Stimulated activated CD8-positive, alpha-beta memory T cell treated with anti-CD3 and anti-CD28 coated beads, Interleukin-4, amount 100 ng/mL, for 48 hours (primary cell): ENCODE results near the gene ANKRD50.
A peak's percentile ranks its signal among the peaks of the same experiment; 100 is the strongest.

Experiments
- DNase-seq: peaks from one replicate; pipeline ENCODE4 v3.0.0-alpha.2; 2020

The ANKRD50 gene, protein sequence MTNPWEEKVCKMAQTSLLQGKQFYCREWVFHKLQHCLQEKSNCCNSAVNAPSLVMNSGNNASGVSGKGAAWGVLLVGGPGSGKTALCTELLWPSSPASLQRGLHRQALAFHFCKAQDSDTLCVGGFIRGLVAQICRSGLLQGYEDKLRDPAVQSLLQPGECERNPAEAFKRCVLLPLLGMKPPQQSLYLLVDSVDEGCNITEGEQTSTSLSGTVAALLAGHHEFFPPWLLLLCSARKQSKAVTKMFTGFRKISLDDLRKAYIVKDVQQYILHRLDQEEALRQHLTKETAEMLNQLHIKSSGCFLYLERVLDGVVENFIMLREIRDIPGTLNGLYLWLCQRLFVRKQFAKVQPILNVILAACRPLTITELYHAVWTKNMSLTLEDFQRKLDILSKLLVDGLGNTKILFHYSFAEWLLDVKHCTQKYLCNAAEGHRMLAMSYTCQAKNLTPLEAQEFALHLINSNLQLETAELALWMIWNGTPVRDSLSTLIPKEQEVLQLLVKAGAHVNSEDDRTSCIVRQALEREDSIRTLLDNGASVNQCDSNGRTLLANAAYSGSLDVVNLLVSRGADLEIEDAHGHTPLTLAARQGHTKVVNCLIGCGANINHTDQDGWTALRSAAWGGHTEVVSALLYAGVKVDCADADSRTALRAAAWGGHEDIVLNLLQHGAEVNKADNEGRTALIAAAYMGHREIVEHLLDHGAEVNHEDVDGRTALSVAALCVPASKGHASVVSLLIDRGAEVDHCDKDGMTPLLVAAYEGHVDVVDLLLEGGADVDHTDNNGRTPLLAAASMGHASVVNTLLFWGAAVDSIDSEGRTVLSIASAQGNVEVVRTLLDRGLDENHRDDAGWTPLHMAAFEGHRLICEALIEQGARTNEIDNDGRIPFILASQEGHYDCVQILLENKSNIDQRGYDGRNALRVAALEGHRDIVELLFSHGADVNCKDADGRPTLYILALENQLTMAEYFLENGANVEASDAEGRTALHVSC (N-terminal part only)

GRCh38 chr4:124712372-124713184 is at the start of gene ANKRD50:
ANKRD50 (minus strand) TSS chr4:124712732; CDS start chr4:124710511, 2,221 bp downstream.
- peak; percentile 66 for DNase-seq

DNA sequence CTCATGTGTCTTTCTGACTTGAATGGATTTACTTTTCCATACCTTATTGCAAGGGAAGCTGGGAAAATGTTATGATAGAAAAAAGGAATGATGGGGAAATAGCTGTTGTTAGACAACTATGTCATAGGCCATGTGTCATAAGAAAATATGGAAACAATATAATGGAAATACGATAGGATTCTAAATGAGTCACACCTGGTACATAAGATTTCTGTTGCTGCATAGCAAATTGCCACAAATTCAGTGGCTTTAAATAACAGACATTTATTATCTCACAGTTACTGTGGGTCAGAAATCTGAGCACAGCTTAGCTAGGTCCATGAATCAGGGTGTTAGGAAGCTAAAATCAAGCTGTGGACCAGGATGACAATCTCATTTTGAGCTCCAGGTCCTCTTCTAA is 44.6 kb upstream of the ANKRD50 start:
- no peak for DNase-seq

DNA sequence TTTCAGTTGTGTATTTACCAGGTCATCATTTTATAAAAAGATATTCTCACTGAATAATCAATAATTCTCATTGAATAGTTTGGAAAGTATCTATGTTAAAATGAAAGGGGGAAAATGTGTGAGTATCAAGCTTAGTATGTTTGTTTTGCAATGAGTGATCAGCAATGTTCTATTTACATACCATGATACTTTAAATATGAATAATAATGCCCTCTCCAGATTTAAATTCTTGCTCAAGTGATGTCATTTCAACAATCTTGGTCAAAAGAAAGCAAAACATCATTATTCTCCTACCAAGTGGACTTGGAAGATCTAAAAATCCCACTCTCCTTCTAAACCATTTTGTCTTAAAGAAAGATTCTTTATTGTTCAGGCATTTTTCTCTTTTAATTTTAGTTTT is 42.1 kb upstream of the ANKRD50 start:
- no peak for DNase-seq

DNA sequence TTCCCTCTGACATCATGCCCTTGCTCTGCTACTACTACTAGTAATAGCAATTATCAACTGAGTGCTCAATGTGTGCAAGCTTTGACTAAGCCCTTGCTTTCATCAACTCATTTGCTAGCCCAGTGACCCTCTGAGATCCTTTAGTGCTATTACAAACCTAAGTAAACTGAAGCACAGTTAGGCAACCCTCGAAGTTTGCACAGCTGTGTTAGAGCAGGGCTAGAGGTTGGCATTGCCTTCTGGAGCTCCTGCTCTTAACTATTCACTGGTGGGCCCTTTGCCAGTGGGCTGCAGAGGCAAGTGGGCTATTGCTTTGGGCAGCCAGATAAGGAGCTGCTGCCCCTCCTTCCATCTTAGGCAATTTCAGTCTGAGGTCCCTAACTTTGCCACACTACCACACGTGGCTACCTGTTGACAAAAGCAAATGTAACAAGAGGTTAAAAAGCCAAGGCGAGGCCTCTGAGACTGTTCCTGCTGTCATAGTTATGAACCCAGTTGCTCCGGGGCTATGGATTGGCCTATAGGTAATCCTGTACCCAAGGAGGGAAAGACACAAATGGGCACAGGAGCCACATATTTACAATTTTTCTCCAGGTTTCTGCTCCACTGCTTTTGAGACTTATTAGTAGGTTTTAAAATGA is 41.5 kb upstream of the ANKRD50 start:
- DNase-seq = no peak

GRCh38 chr4:124749421-124749820 is 36.9 kb upstream of the ANKRD50 start:
- no peak for DNase-seq

GRCh38 chr4:124748965-124749364 is 36.4 kb upstream of the ANKRD50 start:
- DNase-seq = no peak

DNA sequence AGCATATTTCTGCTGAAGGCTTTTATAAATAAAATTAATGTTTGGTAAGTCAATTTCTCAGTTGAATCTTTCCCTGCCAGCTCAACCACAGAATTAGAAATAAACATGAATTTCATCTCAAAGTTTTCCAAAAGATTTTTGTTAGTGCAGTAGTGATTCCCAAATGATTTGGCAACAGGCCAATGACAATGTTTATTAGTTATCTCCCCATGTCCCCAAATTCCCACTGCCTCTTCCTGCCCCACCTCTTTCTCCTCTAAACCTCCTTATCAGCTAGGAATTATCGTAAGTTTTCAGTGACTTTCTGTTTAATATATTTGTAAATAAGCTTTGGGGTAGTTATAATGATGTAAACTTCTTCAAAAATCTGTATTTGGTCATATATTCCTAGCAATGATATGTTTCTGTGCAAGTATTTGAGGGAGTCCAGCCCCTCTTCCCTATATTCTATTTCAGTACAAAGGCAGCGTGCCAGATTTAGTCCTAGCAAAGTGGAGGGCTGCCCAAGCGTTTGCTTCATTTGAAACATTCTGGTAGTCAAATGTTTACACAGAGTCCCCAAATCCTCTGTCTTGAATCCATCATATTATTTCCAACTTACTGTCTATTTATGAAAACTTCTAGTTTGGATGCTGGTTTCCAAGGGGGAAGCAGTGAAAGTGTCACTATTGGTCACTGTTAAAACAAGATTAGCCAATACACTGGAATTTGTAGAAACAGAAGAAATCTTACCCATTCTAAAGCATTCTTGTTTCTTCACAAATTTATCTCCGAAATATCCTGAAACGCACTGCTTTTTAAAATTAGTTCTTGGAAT is 33.7 kb upstream of the ANKRD50 start:
- DNase-seq = no peak

- DNase-seq = no peak
These were observed 31.2 kb upstream of the ANKRD50 start for GRCh38 chr4:124743711-124744110.

DNA sequence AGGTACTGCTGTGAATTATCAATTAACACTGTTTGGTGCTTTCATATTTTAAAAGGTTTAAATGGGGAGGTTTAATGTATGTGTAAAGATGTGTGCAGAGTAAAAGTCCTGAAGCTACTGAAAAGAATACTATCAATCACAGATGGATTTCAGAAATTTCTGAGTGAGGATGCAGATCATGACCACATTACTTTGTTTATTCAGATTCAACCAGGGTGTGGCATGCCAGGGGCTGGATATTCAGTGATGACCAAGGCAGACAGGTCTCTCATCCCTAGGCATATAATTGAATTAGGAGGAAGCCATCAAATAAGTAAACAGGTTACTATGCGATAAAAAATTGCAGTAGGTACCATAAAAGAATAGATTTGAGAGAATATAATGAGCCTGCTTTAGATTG is 28.0 kb upstream of the ANKRD50 start:
- no peak for DNase-seq

DNA sequence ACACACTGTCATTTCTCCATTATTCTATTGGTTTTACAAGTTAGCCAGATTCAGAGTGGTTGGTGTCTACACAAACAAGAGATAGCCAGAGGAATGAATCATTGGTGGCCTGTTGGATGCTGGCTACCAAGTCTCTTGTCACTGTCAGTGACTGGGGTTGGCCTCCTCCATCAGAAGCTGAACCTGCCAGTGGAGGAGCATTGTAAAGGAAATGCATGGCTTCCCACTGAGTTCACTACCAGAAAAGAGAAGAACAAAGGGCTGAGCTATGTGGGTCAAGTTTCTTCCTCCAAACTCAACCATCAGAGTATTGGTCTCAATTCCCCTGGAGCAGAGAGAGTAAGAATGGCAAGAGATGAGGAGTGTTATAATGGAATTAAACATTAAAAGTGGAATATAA is 26.5 kb upstream of the ANKRD50 start:
- no peak for DNase-seq

DNA sequence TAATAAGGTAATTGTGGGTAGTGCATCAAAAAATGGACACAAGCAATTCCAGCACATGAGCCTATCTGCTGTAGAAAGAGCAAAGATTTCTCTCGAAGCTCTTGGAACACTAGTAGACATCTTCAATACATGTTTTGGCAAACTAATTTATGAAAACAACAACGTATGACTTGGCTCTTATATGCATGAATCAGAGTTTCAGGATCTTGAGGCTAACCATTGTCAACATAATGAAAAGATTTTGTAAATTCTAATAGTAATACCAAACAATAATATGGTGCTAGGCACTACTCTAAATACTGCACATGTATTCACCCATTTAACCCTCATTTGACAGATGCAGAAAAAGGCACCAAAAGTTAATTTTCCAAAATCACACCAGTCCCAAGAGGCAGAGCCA is 25.1 kb upstream of the ANKRD50 start:
- DNase-seq = no peak

GRCh38 chr4:124736526-124736925 is 24.0 kb upstream of the ANKRD50 start:
- DNase-seq = no peak

DNA sequence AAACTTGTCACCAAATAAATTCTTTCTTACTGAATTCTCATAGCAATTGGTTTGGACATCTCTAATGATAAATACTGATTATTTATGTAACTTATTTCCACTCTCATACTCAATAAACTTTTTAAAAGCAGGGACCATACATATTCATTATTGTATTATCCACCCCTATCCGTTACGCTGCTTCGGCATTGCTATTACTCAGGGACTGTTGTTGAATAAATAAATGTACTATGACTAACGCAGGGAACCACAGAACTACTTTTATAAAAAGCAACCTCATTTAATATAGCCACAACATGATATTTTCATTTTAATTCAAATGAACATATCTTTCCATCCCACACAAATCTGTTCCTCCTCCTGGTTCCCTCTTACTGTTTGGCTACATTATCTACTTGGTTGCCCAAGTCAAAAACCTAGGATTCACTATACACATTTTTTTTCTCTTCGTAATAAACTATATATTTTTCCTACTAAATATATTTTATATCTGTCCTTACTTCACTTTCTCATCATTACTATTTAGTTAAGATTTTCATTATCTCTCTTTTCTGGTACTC is 14.9 kb upstream of the ANKRD50 start:
- no peak for DNase-seq

DNA sequence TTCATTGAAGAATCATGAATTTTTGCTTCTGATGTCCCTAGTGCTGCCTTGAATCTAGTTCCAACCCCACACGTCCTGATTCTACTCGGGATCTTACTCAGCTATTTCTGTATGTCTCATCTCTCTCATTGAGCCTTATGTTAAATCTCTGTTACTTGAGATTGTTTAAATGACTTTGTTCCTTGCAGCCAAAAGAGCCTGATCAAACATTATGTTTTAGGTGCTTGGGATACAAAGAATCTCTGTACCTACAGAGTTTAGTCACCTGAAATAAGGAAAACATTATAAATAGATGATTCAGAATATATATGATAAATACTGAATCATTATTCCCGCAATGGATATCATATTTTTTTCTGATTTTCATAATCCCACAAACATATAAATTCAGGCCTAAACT is 13.7 kb upstream of the ANKRD50 start:
- DNase-seq = no peak

DNA sequence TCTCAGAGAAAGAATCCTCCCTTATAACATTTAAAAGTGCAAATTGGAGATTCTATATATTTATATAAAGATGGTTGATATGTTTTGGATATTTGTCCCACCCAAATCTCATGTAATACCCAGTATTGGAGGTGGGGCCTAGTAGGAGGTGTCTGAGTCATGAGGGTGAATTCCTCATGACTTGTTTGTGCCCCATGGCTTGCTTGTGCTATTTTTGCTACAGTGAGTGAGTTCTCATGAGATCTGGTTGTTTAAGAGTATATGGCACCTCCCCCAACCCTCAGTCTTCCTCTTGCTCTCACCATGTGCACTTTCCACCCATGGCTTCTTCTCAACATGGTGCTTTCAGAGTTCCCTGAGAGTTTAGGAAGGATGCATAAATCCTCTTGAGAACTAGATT is 9.5 kb upstream of the ANKRD50 start:
- no peak for DNase-seq

DNA sequence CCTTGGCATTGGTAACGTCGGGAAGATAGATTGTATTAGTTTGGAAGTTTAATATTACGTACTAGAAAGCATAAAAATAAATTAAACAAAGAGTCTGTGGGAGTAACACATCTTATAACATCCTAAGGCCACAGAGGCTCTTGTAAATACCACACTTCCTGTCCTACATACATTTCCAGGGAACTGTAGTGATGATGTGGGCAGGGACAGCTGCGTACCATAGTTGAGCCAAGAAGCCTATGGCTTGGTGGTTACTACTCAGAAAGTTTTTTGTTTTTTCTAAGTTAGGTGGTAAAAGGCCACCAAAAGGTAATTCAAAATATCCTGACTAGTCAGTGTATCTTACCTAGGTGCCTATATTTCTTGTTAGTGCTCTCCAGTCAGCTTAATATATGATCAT is 4.6 kb upstream of the ANKRD50 start:
- DNase-seq = no peak

DNA sequence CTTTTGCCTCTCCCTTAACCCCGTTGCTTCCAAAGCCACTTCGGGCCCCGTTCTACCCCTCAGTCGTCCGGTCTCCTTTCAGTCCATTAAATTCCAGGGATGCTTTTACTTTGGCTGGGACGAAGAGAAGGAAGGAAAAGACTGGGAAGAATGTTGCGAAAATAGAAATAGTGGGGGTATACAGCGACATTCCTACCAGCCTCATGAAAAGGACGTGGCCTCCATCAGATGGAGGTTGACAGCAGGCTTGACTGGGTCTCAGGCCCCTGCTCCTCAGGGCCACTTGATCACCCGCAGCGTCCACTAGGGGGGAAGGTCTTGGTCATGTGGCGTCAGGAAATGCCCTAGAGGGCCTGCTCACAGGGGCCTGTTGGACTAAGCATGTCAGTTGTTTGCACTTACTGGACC is 657 bp upstream of the ANKRD50 start:
- peak; percentile 26 for DNase-seq

DNA sequence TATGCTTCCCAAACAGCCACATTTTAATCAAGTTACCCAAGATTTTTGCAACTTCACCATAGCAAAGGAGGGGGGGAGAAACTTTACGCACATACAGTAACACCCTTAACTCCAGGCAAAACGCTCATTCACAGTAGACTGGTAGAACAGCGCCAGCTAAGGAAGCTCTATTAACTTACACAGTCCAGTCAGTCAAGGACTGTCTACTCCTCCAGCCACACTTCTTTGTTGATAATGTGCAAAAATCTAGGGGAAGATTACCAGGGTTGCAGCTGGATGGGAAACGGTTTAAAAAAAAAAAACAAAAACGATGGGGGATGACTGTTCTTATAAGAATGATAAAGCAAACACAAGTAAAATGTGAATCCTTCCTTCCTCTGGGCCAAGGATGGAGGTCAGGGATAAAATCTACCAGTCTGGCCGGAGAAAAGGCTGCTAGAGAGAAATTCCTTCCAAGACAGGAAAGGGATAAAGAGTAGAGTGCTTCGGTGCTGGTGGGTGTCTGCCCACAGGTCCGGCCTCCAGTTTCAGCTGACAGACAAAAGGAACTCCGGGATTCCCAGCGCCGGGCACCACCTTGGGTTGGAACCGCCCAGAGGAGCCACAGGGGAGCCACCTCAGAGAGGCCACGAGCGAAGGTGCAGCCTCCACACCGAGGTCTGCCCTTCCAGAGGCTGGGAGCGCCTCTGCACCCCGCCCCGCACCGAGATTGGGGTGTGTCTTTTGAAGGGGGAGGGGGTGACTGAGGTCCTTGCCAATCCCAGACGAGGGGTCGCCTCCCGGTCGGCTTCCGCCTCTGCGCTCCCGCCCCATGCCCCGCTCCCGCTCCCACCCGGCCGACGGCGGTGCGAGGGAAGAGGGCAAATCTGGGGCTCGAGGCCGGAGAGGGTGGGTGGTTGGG is 811 bp downstream of the ANKRD50 start:
- DNase-seq = no peak

DNA sequence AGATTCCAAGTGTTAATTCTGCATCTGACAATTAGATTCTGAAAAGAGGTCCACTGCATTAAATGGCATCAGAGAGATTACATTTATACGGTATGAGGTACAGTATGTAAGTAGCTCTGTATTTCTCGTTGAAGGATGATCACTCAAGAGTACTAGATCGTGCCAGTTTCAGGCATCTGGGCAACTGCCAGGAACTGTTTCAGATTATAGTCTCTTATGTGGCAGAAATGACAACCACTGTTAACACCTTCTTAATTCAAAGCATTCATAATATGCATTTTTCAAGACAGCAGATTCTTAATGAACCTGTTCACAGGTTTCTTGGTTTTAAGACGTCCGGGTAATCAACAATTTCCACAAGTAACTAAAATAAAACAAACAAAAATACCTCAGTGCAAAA is 1.6 kb downstream of the ANKRD50 start:
- no peak for DNase-seq
